Colonic mucosa (tissue), 4 donors: ENCODE results near the gene NOX4. TPM values are rescaled to one million over a fixed set of nuclear protein-coding genes. Genes with fewer than 3 reads are reported as not detected.

ENCODE experiments used
- DNase-seq: peaks from one replicate; pipeline ENCODE4 v3.0.0-alpha.2; 2020
- H3K27ac ChIP-seq: fragments of 200-600 bp; one replicate; pipeline ENCODE4 v1.8.0; 2021
- H3K27me3 ChIP-seq: fragments of 200-600 bp; one replicate; pipeline ENCODE4 v1.8.0; 2021
- H3K36me3 ChIP-seq: fragments of 200-600 bp; one replicate; pipeline ENCODE4 v1.8.0; 2021
- H3K4me1 ChIP-seq: fragments of 200-600 bp; one replicate; pipeline ENCODE4 v1.8.0; 2021; ENCODE audit warnings: mild to moderate bottlenecking
- H3K4me3 ChIP-seq: fragments of 200-600 bp; one replicate; pipeline ENCODE4 v1.8.0; 2021
- H3K9ac ChIP-seq, 2 donors: one replicate each; pipeline ENCODE4 v1.7.0; 2013; ENCODE audit warnings: control low read depth in 2 of 2, low read depth in 2 of 2, low read length in 2 of 2
- H3K9me3 ChIP-seq: fragments of 200-600 bp; one replicate; pipeline ENCODE4 v1.8.0; 2021
- CTCF ChIP-seq: fragments of 200-600 bp; IDR thresholded peaks from one replicate; pipeline ENCODE4 v1.8.0; 2022; ENCODE audit warnings: antibody characterized with exemption, mild to moderate bottlenecking
- intact Hi-C: fragments of 100-400 bp; cut with DNase I; formaldehyde crosslinking; loops from one replicate; pipeline ENCODE4 v1.14.1; 2022
- total RNA-seq, 2 donors: library from RNA; stranded (reverse); fragmentation: NEBNext Ultra II Directional in 1 of 2; extraction: Animal tissue kit (Norgen Biotek cat#: 25700) in 1 of 2; gene quantifications; one replicate each; pipeline ENCODE4 v1.2.1, GENCODE V29; 2021
- donor health status: healthy.
- donor health status: DM: no; HTN: no; CAD: no.
- donor health status: DM: no; HTN: no; CAD: no.

The NOX4 gene
- total RNA-seq, 2 donors from 2014 or later: 0.35 TPM; not detected in 1

- H3K36me3 ChIP-seq: no peaks in the 10 kb centered on the region
- no peaks in the 10 kb centered on the region for H3K4me1 ChIP-seq
- no peaks in the 10 kb centered on the region for H3K9me3 ChIP-seq
- H3K27me3 ChIP-seq: no peaks in the 10 kb centered on the region
- no peak overlapping the region for H3K4me3 ChIP-seq
- DNase-seq: no peak
- no peak overlapping the region for H3K27ac ChIP-seq
- no peak overlapping the region for H3K9ac ChIP-seq
- TF ChIP-seq CTCF: no peak
- intact Hi-C loops: no loop called here
These were observed 38.4 kb downstream of the NOX4 start for GRCh38 chr11:89452780-89453179.

- no peaks in the 10 kb centered on the region for H3K27me3 ChIP-seq
- intact Hi-C loops: no loop called here
- no peak overlapping the region for H3K4me3 ChIP-seq
- no peak for TF ChIP-seq CTCF
- H3K9me3 ChIP-seq: no peaks in the 10 kb centered on the region
- H3K9ac ChIP-seq: no peak overlapping the region
- H3K4me1 ChIP-seq: no peaks in the 10 kb centered on the region
- no peaks in the 10 kb centered on the region for H3K36me3 ChIP-seq
- DNase-seq: no peak
- no peak overlapping the region for H3K27ac ChIP-seq
These were observed 43.3 kb downstream of the NOX4 start for GRCh38 chr11:89447845-89448244.

GRCh38 chr11:89443361-89444322 lies 47.5 kb downstream of the NOX4 start:
- no peaks in the 10 kb centered on the region for H3K4me1 ChIP-seq
- TF ChIP-seq CTCF: no peak
- H3K27me3 ChIP-seq: no peaks in the 10 kb centered on the region
- H3K27ac ChIP-seq: no peak overlapping the region
- no peak overlapping the region for H3K4me3 ChIP-seq
- H3K36me3 ChIP-seq: no peaks in the 10 kb centered on the region
- no peak for DNase-seq
- H3K9me3 ChIP-seq: no peaks in the 10 kb centered on the region
- intact Hi-C loops: no loop called here
- no peak overlapping the region for H3K9ac ChIP-seq

- intact Hi-C loops: no loop called here
- DNase-seq: no peak
- Histone ChIP-seq H3K9me3 (no peaks in the 10 kb centered on the region), H3K4me3 (no peak overlapping the region), H3K27ac (no peak overlapping the region), H3K36me3 (no peaks in the 10 kb centered on the region), H3K27me3 (no peaks in the 10 kb centered on the region), H3K9ac (no peak overlapping the region), H3K4me1 (no peaks in the 10 kb centered on the region)
- no peak for TF ChIP-seq CTCF
These were observed 48.4 kb downstream of the NOX4 start for GRCh38 chr11:89442801-89443200.

- Histone ChIP-seq H3K9me3 (no peaks in the 10 kb centered on the region), H3K4me1 (no peaks in the 10 kb centered on the region), H3K27ac (no peak overlapping the region), H3K27me3 (no peaks in the 10 kb centered on the region), H3K36me3 (no peaks in the 10 kb centered on the region), H3K4me3 (no peak overlapping the region), H3K9ac (no peak overlapping the region)
- intact Hi-C loops: no loop called here
- DNase-seq: no peak
- no peak for TF ChIP-seq CTCF
These were observed 49.6 kb downstream of the NOX4 start for GRCh38 chr11:89441606-89442005.
